Right lobe of liver (tissue), 6 donors: Measurements from ENCODE around the gene ESRRB. TPM values are rescaled to one million over a fixed set of nuclear protein-coding genes. Genes with fewer than 3 reads are reported as not detected.

ENCODE experiments used
- ATAC-seq, 4 donors: fragments of 200-7000 bp; cut with Tn5 transposase; one replicate each; pipeline ENCODE4 v1.9.1; 2020; ENCODE audit warnings: mild to moderate bottlenecking in 4 of 4, moderate library complexity in 4 of 4
- DNase-seq, 3 donors: peaks; one replicate each; pipeline ENCODE4 v3.0.0-alpha.2; 2020
- H3K27ac ChIP-seq, 3 donors: fragments of 200-600 bp; one replicate each; pipeline ENCODE4 v1.8.0; 2022
- H3K27me3 ChIP-seq, 2 donors: fragments of 200-600 bp; one replicate each; pipeline ENCODE4 v1.8.0; 2022
- H3K36me3 ChIP-seq, 4 donors: fragments of 200-600 bp; sonication (generic) in 1 of 4; one replicate each; pipeline versions ENCODE4 v1.5.1 to v1.8.0; 2017 to 2022; ENCODE audit warnings: control low read depth in 1 of 4
- H3K4me1 ChIP-seq, 4 donors: fragments of 200-600 bp; sonication (generic) in 1 of 4; one replicate each; pipeline versions ENCODE4 v1.5.1 to v1.8.0; 2017 to 2022; ENCODE audit warnings: control low read depth in 1 of 4
- H3K4me3 ChIP-seq, 3 donors: fragments of 200-600 bp; one replicate each; pipeline ENCODE4 v1.8.0; 2022
- H3K9me3 ChIP-seq, 4 donors: fragments of 200-600 bp; sonication (generic) in 1 of 4; one replicate each; pipeline versions ENCODE4 v1.5.1 to v1.8.0; 2017 to 2022; ENCODE audit warnings: control low read depth in 1 of 4
- POLR2A ChIP-seq: fragments of 450-650 bp; IDR thresholded peaks from one replicate; pipeline ENCODE4 v1.6.1; 2017; ENCODE audit warnings: antibody characterized with exemption, mild to moderate bottlenecking
- WGBS: methylation state at CpG from one replicate; pipeline ENCODE4 v1.1.6; 2018; ENCODE audit warnings: low coverage, low lambda C conversion rate; ENCODE audit not compliant: insufficient coverage; ENCODE audit errors: missing lambda C conversion rate; 5-methylcytosine and 5-hydroxymethylcytosine counted together
- intact Hi-C, 2 donors: fragments of 100-400 bp; cut with DNase I; formaldehyde crosslinking; loops; one replicate each; pipeline versions ENCODE4 v1.11.2 to v1.14.1; 2022
- total RNA-seq, 6 experiments: library from RNA; depleted of rRNA in 2 of 6; stranded (reverse); fragments of >200 nt in 2 of 6; fragmentation: NEBNext Ultra II Directional in 3 of 6; extraction: Animal tissue kit (Norgen Biotek cat#: 25700) in 3 of 6; gene quantifications; one replicate each; pipeline versions ENCODE4 v1.1.0 to v1.2.4, GENCODE V29; 2016 to 2023
- TF ChIP-seq, protein P1 (sequence below), 4 donors: fragments of 200-600 bp in 3 of 4; fragments of 450-650 bp in 1 of 4; IDR thresholded peaks; one replicate each; pipeline versions ENCODE4 v1.5.1 to v1.8.0; 2016 to 2022; ENCODE audit warnings: antibody characterized with exemption in 4 of 4, mild to moderate bottlenecking in 2 of 4
- donor health status: DM: no; HTN: yes; CAD: no.
- donor health status: DM: no; HTN: no; CAD: no.
- donor health status: DM: no; HTN: no; CAD: no.
- donor health status: DM: no; HTN: yes; CAD: no.
- donor health status: DM: no; HTN: yes; CAD: no.

Gene ESRRB
- total RNA-seq, 6 experiments from 2014 or later: 0.16 to 0.26 (median 0.17) TPM; not detected in 3

DNA sequence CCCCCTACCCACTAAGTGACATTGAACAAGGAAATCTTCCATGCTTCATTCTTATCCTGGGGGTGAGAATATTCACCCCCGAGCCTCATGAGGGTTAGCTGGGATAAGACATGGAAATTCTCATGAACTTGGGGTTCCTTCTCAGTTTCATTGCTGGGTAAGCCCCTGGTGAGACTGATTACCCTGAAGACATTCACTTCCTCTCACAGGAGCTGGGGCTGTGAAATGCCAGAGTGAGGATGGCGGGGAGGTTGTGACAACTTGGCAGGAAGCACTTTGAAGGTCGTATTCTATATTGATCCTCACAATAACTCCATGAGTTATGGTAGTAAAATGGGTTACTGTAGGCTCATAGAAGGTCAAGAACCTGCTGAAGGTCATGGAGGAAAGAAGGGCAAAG lies 43.5 kb downstream of the ESRRB start:
- TF ChIP-seq POLR2A: no peak
- TF ChIP-seq, protein P1, sequence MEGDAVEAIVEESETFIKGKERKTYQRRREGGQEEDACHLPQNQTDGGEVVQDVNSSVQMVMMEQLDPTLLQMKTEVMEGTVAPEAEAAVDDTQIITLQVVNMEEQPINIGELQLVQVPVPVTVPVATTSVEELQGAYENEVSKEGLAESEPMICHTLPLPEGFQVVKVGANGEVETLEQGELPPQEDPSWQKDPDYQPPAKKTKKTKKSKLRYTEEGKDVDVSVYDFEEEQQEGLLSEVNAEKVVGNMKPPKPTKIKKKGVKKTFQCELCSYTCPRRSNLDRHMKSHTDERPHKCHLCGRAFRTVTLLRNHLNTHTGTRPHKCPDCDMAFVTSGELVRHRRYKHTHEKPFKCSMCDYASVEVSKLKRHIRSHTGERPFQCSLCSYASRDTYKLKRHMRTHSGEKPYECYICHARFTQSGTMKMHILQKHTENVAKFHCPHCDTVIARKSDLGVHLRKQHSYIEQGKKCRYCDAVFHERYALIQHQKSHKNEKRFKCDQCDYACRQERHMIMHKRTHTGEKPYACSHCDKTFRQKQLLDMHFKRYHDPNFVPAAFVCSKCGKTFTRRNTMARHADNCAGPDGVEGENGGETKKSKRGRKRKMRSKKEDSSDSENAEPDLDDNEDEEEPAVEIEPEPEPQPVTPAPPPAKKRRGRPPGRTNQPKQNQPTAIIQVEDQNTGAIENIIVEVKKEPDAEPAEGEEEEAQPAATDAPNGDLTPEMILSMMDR (IDR thresholded peaks at IDR 0.05): no peak
- no peaks in the 10 kb centered on the region for H3K9me3 ChIP-seq
- peaks cover 0 to 7% (median 0%) of the 10 kb centered on the region in 4 donors for H3K4me1 ChIP-seq
- intact Hi-C loops: no loop called here
- ATAC-seq (no peak), DNase-seq (no peak)
- H3K27me3 ChIP-seq: no peaks in the 10 kb centered on the region
- 68% methylated on average over 3 of the region's 3 CpGs for whole genome bisulfite sequencing
- no peaks in the 10 kb centered on the region for H3K36me3 ChIP-seq
- H3K4me3 ChIP-seq: no peak overlapping the region
- no peak overlapping the region for H3K27ac ChIP-seq

DNA sequence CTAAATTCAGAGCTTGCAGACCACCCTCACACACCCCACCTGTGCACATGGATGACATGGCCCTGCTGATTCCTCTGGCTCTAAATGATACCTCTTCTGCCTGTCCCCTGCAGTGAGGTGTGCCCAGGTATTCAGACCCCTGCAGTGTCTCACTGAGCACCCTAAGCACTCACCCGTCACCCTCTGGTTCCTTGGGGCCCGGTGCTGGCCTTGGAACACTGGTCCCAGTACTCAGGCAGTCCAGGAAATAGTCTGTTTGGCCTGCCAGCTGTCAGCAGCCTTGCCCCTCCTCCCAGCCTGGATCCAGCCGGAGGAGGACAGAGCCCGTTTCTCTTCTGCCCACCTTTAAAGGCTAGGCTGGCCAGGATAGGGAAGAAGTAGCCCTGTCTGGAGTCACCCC lies 44.9 kb downstream of the ESRRB start:
- Histone ChIP-seq H3K36me3 (no peaks in the 10 kb centered on the region), H3K4me3 (no peak overlapping the region), H3K4me1 (peaks cover 0 to 7% (median 0%) of the 10 kb centered on the region in 4 donors), H3K27ac (no peak overlapping the region), H3K27me3 (no peaks in the 10 kb centered on the region), H3K9me3 (no peaks in the 10 kb centered on the region)
- DNase-seq: no peak
- WGBS: no CpG with 5 or more reads among the region's 4 CpGs
- ATAC-seq: peak; percentile 27 to 64 (median 44)
- TF ChIP-seq POLR2A: no peak
- TF ChIP-seq, protein P1 (IDR thresholded peaks at IDR 0.05): no peak
- intact Hi-C loops: no loop called here

DNA sequence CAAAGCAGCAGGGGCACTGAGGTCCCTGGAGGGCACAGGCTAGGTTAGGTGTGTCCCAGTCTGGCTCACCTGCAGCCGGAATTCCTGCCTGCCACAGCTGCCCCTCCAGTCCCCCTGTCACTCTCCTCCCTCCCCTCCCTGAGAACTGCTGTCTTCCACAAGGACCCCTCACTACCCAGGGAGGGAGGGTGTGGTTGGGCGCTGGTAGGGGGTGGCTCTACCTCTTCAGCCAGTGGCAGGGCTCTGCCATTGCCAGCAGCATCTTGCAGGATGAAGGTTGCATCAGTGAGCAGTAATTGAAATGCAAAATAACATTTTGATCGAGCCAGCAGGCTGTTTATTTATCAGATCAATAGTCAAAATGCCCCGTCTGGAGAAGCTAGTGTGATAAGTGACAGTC lies 45.7 kb downstream of the ESRRB start:
- DNase-seq (no peak), ATAC-seq (peak in 1 of 4 donors; percentile 16)
- intact Hi-C loops: no loop called here
- Histone ChIP-seq H3K4me1 (peaks cover 0 to 7% (median 0%) of the 10 kb centered on the region in 4 donors), H3K36me3 (no peaks in the 10 kb centered on the region), H3K9me3 (no peaks in the 10 kb centered on the region), H3K27me3 (no peaks in the 10 kb centered on the region), H3K27ac (no peak overlapping the region), H3K4me3 (no peak overlapping the region)
- TF ChIP-seq POLR2A: no peak
- WGBS: 40% methylated on average over 4 of the region's 4 CpGs

DNA sequence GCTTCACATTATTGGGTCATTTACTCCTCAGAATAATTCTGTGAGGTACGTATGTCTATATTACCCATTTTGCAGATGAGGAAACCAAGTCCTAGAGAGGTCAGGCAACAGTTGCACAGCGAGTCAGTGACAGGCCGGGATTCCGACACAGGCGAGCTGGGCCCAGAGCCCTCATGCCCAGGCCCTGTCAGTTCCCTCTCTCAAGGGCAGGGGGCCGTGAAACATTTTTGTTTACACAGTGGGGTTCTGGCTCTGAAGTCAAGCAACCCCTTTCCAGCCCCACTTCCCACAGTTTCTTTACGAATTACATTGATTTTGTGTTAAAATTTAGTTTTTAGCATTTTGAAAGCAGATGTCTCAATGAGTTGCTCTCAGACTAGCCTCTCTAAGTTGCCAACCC lies 46.7 kb downstream of the ESRRB start:
- Histone ChIP-seq H3K4me1 (peaks cover 0 to 7% (median 0%) of the 10 kb centered on the region in 4 donors), H3K27ac (no peak overlapping the region), H3K4me3 (no peak overlapping the region), H3K9me3 (no peaks in the 10 kb centered on the region), H3K36me3 (no peaks in the 10 kb centered on the region), H3K27me3 (no peaks in the 10 kb centered on the region)
- intact Hi-C loops: no loop called here
- whole genome bisulfite sequencing: 63% methylated on average over 6 of the region's 7 CpGs
- no peak for ATAC-seq
- TF ChIP-seq POLR2A: no peak
- TF ChIP-seq, protein P1 (IDR thresholded peaks at IDR 0.05): no peak
- DNase-seq: no peak

DNA sequence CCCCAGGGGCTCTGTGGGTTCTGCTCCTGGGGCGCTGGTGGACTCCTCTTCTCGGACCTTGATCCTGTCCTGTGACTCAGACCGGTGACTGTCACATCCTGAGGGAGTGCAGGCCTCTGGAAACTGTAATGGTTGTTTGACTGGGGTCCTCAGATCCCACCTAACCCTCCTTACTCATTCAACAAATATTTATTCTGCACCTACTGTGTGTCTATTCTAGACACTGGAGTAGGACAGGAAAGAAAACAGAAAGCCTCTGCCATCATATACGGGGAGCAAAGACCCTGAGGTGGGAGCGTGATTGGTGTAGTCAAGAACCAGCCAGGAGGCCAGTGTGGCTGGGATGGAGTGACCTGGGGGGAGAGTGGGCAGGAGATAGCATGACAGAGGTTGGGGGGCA lies 47.6 kb downstream of the ESRRB start:
- ATAC-seq: no peak
- WGBS: 80% methylated on average over 5 of the region's 5 CpGs
- TF ChIP-seq, protein P1 (IDR thresholded peaks at IDR 0.05): no peak
- TF ChIP-seq POLR2A: no peak
- Histone ChIP-seq H3K4me3 (no peak overlapping the region), H3K9me3 (no peaks in the 10 kb centered on the region), H3K36me3 (no peaks in the 10 kb centered on the region), H3K27ac (no peak overlapping the region), H3K27me3 (no peaks in the 10 kb centered on the region), H3K4me1 (peaks cover 0 to 7% (median 0%) of the 10 kb centered on the region in 4 donors)
- intact Hi-C loops: no loop called here
- DNase-seq: no peak
